ENCODE measurements around the gene SLC50A1.
A peak's percentile ranks its signal among the peaks of the same experiment; 100 is the strongest.

Gene SLC50A1

GRCh38 chr1:155170101-155170785 lies 34.6 kb downstream of the SLC50A1 start:
- no peak for DNase-seq (ENCODE audit: low read depth, low spot score)

GRCh38 chr1:155170806-155171205 lies 35.2 kb downstream of the SLC50A1 start:
- DNase-seq (ENCODE audit: low read depth, low spot score): no peak

- DNase-seq (ENCODE audit: low read depth, low spot score): no peak
Measured at GRCh38 chr1:155171836-155172731, 36.4 kb downstream of the SLC50A1 start.

GRCh38 chr1:155172732-155173477 lies 37.3 kb downstream of the SLC50A1 start, which contains the start of gene KRTCAP2:
Gene KRTCAP2 (minus strand): TSS chr1:155173304. CDS start chr1:155173224, 80 bp downstream.
- DNase-seq (ENCODE audit: low read depth, low spot score): peak; percentile 98

GRCh38 chr1:155173478-155174323 lies 38.0 kb downstream of the SLC50A1 start, which contains the start of gene TRIM46:
Gene TRIM46 (plus strand): TSS chr1:155173849. CDS start chr1:155173967, 118 bp downstream.
- DNase-seq (ENCODE audit: low read depth, low spot score): peak; percentile 57

- peak; percentile 14 for DNase-seq (ENCODE audit: low read depth, low spot score)
Measured at GRCh38 chr1:155174324-155175280, 39.0 kb downstream of the SLC50A1 start.

- DNase-seq (ENCODE audit: low read depth, low spot score): no peak
Measured at GRCh38 chr1:155175281-155175926, 39.8 kb downstream of the SLC50A1 start.

- no peak for DNase-seq (ENCODE audit: low read depth, low spot score)
Measured at GRCh38 chr1:155175927-155176371, 40.3 kb downstream of the SLC50A1 start.

- DNase-seq (ENCODE audit: low read depth, low spot score): peak; percentile 72
Measured at GRCh38 chr1:155176544-155177071, 41.0 kb downstream of the SLC50A1 start.

GRCh38 chr1:155177192-155177917 lies 41.7 kb downstream of the SLC50A1 start:
- peak; percentile 71 for DNase-seq (ENCODE audit: low read depth, low spot score)

- peak; percentile 0 for DNase-seq (ENCODE audit: low read depth, low spot score)
Measured at GRCh38 chr1:155177918-155178281, 42.2 kb downstream of the SLC50A1 start.

- DNase-seq (ENCODE audit: low read depth, low spot score): peak; percentile 0
Measured at GRCh38 chr1:155178441-155179111, 42.9 kb downstream of the SLC50A1 start.

GRCh38 chr1:155179112-155180031 lies 43.7 kb downstream of the SLC50A1 start:
- no peak for DNase-seq (ENCODE audit: low read depth, low spot score)

- DNase-seq (ENCODE audit: low read depth, low spot score): no peak
Measured at GRCh38 chr1:155181371-155182051, 45.9 kb downstream of the SLC50A1 start.

GRCh38 chr1:155182052-155182550 lies 46.4 kb downstream of the SLC50A1 start:
- DNase-seq (ENCODE audit: low read depth, low spot score): no peak

- no peak for DNase-seq (ENCODE audit: low read depth, low spot score)
Measured at GRCh38 chr1:155183775-155184221, 48.1 kb downstream of the SLC50A1 start.

All from ELF-1 (cell line).